Erythroblast (primary cell): ENCODE results near the gene TUFT1.

Source experiments
- GATA1 ChIP-seq: IDR thresholded peaks from 2 replicates; pipeline ENCODE4 v1.6.1; 2011; ENCODE audit warnings: low read depth, mild to moderate bottlenecking, control low read depth, low read length, moderate library complexity
- POLR2A ChIP-seq: IDR thresholded peaks from 2 replicates; pipeline ENCODE4 v1.6.1; 2011; ENCODE audit warnings: mild to moderate bottlenecking, low read length

- TF ChIP-seq POLR2A: no peak
- no peak for TF ChIP-seq GATA1
Observed at GRCh38 chr1:151513626-151514121, 26.4 kb upstream of the TUFT1 start.
